T-helper 2 cell treated with Interferon-gamma antibody and Interleukin-4, amounts not matched to agents 5 μg/mL and 100 μg/mL, for 36 hours (primary cell): Measurements from ENCODE around the gene GCN1.
A peak's percentile ranks its signal among the peaks of the same experiment; 100 is the strongest.

Source experiments
- DNase-seq: peaks from one replicate; pipeline ENCODE4 v3.0.0; 2021; ENCODE audit warnings: low spot score
- H3K27ac Mint-ChIP-seq: one replicate; pipeline ENCODE4 v1.8.0; 2021; ENCODE audit warnings: mild to moderate bottlenecking, mixed read lengths
- H3K27me3 Mint-ChIP-seq: one replicate; pipeline ENCODE4 v1.8.0; 2021; ENCODE audit warnings: low read depth, mixed read lengths
- H3K36me3 Mint-ChIP-seq: one replicate; pipeline ENCODE4 v1.8.0; 2021; ENCODE audit warnings: low read depth, mixed read lengths
- H3K4me1 Mint-ChIP-seq: one replicate; pipeline ENCODE4 v1.8.0; 2021; ENCODE audit warnings: low read depth, mixed read lengths
- H3K4me3 Mint-ChIP-seq: one replicate; pipeline ENCODE4 v1.8.0; 2022; ENCODE audit warnings: mild to moderate bottlenecking, moderate library complexity, mixed read lengths
- H3K9me3 Mint-ChIP-seq: one replicate; pipeline ENCODE4 v1.8.0; 2021; ENCODE audit warnings: mixed read lengths

The GCN1 gene

GRCh38 chr12:120224304-120225199 is 30.0 kb upstream of the GCN1 start:
- no peak for DNase-seq
- Mint-ChIP-seq H3K27me3 (no peaks in the 10 kb centered on the region), H3K36me3 (peaks cover 40% of the 10 kb centered on the region), H3K4me3 (no peak overlapping the region), H3K27ac (peak overlapping the region; percentile 87), H3K9me3 (no peaks in the 10 kb centered on the region), H3K4me1 (peaks cover 38% of the 10 kb centered on the region)

GRCh38 chr12:120223458-120224303 is 29.2 kb upstream of the GCN1 start:
- Mint-ChIP-seq H3K4me3 (no peak overlapping the region), H3K27ac (no peak overlapping the region), H3K27me3 (no peaks in the 10 kb centered on the region), H3K9me3 (no peaks in the 10 kb centered on the region), H3K36me3 (peaks cover 43% of the 10 kb centered on the region), H3K4me1 (peaks cover 32% of the 10 kb centered on the region)
- DNase-seq = no peak

GRCh38 chr12:120222288-120222832 is 27.8 kb upstream of the GCN1 start:
- Mint-ChIP-seq H3K4me3 (no peak overlapping the region), H3K9me3 (no peaks in the 10 kb centered on the region), H3K36me3 (peaks cover 43% of the 10 kb centered on the region), H3K4me1 (peaks cover 20% of the 10 kb centered on the region), H3K27ac (no peak overlapping the region), H3K27me3 (no peaks in the 10 kb centered on the region)
- DNase-seq = no peak

DNA sequence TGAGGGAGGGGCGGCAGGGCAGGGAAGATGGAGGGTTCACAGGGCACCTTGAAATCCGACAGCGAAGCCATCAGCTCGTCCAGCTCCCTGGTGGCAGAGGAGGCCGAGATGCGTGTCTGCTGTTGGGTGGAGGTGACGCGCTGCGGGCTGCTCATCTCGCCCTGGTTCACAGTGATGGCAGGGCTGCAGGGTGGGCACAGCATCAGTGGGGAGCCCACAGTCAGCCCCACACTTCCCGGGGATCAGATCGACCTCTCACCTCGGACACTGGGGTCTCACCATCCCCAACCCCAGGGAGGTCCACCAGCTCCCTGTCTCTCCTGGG is 27.0 kb upstream of the GCN1 start:
- Mint-ChIP-seq H3K4me3 (no peak overlapping the region), H3K9me3 (no peaks in the 10 kb centered on the region), H3K4me1 (peaks cover 14% of the 10 kb centered on the region), H3K27ac (no peak overlapping the region), H3K36me3 (peaks cover 41% of the 10 kb centered on the region), H3K27me3 (no peaks in the 10 kb centered on the region)
- no peak for DNase-seq

DNA sequence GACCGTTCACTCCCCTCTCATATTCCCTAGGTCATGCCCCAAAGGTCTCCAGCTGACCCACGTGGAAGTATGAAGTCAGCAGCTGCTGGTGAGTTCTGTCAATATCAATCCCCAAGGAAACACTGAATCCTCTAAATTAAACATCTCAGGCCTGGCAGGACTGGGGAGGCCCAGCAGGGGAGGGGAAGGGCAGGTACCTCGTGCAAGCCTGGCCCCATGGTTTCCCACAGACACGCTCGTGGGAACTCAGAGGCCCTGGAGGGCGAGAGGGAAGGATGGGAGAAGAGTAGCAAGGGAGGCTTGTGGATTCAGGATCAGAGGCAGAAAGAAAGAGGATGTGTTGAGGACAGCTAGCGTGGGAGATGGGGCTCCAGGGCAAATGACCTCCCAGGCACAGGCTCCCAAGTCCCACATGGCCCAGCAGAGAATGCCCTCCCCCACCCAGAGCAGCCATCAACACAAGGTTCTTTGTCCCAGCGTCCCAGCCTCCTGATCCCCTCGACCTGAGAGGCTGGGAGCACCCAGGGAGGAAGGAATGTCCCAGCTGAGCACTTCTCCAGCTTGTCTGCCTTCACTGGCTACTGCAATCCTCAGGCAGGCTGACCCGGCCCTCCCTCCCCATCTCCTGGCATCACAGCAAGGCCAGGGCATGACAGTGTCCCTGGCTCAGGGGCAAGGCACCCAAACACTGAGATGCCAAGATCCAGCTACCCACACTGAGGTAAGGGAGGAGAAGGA is 26.5 kb upstream of the GCN1 start:
- Mint-ChIP-seq H3K27ac (peak overlapping the region; percentile 16), H3K36me3 (peaks cover 38% of the 10 kb centered on the region), H3K9me3 (no peaks in the 10 kb centered on the region), H3K27me3 (no peaks in the 10 kb centered on the region), H3K4me1 (peaks cover 10% of the 10 kb centered on the region), H3K4me3 (no peak overlapping the region)
- no peak for DNase-seq

DNA sequence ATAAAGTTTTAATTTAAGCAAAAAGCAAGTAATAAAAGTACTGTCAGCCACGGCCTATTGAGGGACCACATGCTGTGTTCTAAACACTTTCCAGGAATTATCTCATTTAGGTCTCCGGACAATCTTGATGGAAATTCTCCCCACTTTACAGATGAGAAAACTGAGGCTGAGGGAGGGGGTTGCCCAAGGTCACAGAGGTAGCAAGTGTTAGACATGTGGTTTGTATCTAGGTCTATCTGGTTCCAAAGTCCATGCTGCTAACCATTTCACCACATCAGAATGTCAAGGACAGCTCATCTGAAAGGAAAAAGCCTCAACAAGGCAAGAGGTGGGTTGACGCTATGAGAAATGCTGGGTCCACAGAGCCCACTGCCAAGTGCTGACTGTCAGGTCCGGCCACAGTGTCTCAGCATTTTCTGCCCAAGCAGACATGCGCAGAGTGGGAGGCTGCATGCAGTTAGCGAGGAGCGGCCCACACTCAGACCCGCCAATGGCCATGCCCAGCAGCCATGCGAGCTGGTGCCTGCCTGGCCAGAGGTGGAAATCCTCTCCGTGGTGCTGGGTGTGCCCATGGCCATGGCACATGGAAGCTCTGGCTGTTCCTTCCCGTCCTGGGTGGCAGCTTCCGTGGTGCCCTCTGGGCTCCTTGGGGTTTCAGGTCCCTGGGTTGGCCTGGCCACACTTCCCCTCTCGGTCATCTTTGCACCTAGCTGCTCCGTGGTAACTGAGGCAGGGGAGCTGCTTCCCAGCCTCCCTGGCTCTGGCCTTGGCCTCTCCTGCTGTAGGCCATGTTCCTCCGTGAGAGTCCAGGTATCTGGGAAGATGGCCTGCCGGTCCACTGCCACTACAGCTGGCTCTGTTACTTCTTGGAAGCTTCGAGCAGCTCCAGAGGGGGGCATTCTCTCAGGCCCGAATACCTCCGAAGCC is 24.4 kb upstream of the GCN1 start:
- Mint-ChIP-seq H3K27me3 (no peaks in the 10 kb centered on the region), H3K4me1 (no peaks in the 10 kb centered on the region), H3K9me3 (no peaks in the 10 kb centered on the region), H3K4me3 (no peak overlapping the region), H3K27ac (no peak overlapping the region), H3K36me3 (peaks cover 43% of the 10 kb centered on the region)
- DNase-seq = no peak

- H3K36me3 Mint-ChIP-seq = peaks cover 36% of the 10 kb centered on the region
- H3K4me1 Mint-ChIP-seq = no peaks in the 10 kb centered on the region
- no peak overlapping the region for H3K27ac Mint-ChIP-seq
- DNase-seq = no peak
- no peaks in the 10 kb centered on the region for H3K9me3 Mint-ChIP-seq
- no peaks in the 10 kb centered on the region for H3K27me3 Mint-ChIP-seq
- H3K4me3 Mint-ChIP-seq = no peak overlapping the region
Observed at GRCh38 chr12:120216742-120217605, 22.5 kb upstream of the GCN1 start.

GRCh38 chr12:120215766-120216735 is 21.5 kb upstream of the GCN1 start:
- H3K9me3 Mint-ChIP-seq = no peaks in the 10 kb centered on the region
- DNase-seq = no peak
- H3K4me1 Mint-ChIP-seq = no peaks in the 10 kb centered on the region
- no peaks in the 10 kb centered on the region for H3K27me3 Mint-ChIP-seq
- H3K36me3 Mint-ChIP-seq = peaks cover 45% of the 10 kb centered on the region
- peak overlapping the region; percentile 49 for H3K27ac Mint-ChIP-seq
- no peak overlapping the region for H3K4me3 Mint-ChIP-seq

- no peak for DNase-seq
- no peaks in the 10 kb centered on the region for H3K4me1 Mint-ChIP-seq
- no peak overlapping the region for H3K4me3 Mint-ChIP-seq
- no peaks in the 10 kb centered on the region for H3K9me3 Mint-ChIP-seq
- H3K27ac Mint-ChIP-seq = no peak overlapping the region
- H3K36me3 Mint-ChIP-seq = peaks cover 42% of the 10 kb centered on the region
- no peaks in the 10 kb centered on the region for H3K27me3 Mint-ChIP-seq
Observed at GRCh38 chr12:120215357-120215735, 20.8 kb upstream of the GCN1 start.

DNA sequence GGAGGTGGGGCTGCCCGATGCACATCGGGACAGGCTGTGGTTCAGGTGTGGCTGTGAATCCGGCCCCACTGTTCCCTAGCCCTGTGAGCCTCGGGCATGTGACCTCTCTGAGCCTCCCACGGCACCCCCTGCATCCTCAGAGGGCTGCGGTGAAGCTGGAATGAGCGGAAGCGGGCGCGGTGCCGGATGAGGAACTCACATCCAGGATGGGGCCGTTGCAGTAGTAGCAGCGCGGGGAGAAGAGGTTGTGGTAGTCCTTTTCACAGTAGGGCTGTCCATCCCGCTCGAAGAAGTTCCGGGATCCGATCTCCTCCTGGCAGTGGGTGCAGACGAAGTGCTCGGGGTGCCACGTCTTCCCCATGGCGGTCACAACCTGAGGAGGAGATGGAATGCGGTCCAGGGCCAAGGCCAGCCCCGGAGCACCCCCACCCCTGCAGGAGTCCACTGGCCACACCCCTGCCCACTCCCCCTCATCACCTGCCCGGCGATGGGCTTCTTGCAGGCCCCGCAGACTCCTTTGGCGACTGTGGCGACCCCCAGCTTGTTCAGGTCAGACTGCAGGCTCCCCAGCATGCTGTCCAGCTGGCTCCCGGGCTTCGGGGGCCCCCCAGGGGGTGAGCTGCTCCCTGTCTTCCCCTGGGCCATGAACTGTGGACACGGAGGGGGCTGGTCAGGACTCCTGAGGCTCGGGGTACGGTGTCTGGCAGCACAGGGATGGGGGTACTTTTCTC is 20.3 kb upstream of the GCN1 start:
- no peaks in the 10 kb centered on the region for H3K27me3 Mint-ChIP-seq
- peaks cover 42% of the 10 kb centered on the region for H3K36me3 Mint-ChIP-seq
- H3K4me1 Mint-ChIP-seq = no peaks in the 10 kb centered on the region
- no peak overlapping the region for H3K4me3 Mint-ChIP-seq
- H3K27ac Mint-ChIP-seq = no peak overlapping the region
- DNase-seq = no peak
- H3K9me3 Mint-ChIP-seq = no peaks in the 10 kb centered on the region

- H3K36me3 Mint-ChIP-seq = peaks cover 37% of the 10 kb centered on the region
- no peaks in the 10 kb centered on the region for H3K9me3 Mint-ChIP-seq
- no peaks in the 10 kb centered on the region for H3K4me1 Mint-ChIP-seq
- no peaks in the 10 kb centered on the region for H3K27me3 Mint-ChIP-seq
- H3K27ac Mint-ChIP-seq = no peak overlapping the region
- no peak for DNase-seq
- H3K4me3 Mint-ChIP-seq = no peak overlapping the region
Observed at GRCh38 chr12:120213758-120214157, 19.2 kb upstream of the GCN1 start.
